ENCODE results near the gene RHEB. TPM values are rescaled to one million over a fixed set of nuclear protein-coding genes. Genes with fewer than 3 reads are reported as not detected.

The RHEB gene
- total and polyA plus RNA-seq, 2 donors (not counting 3 experiments of a cell fraction or from before 2014, with no cell fraction given): 59.4 to 108 TPM

DNA sequence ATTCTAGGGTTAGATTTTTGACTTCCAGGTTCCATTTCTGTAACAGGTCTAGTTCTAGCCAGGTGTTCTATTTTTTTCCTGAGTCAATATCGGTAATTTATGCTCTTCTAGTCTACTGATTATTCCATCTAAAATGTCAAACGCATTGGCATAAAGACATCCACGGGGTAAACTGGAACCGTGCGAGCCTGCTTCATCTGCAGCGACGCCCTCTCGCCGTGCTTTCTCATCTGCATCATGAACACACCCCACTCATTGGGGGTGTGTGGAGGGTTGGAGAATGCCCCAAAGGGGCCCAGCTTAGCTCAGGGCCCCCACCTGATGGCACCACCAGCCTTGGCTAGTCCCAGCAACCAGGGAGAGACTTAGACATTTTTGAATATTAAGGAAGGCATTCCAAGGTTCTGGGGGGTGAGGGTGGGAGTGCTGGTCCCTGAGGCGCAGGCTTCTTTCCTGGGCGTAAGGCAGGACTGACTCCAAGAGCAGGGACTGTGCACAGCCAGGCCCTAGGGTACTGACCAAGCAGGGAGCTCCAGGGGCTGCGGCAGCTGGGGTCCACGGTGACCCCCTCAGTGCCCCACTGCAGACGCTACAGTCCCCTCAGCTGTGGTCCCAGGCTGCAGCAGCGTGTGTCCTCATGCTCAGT, 66.9 kb downstream of the RHEB start:
- dilution Hi-C loops (cut with MboI; ENCODE audit: extremely low pct_ligation_motif_present, low sequenced_read_pairs): no loop called here
- Histone ChIP-seq H3K9me3 (replicated peaks; ENCODE audit: control insufficient read depth, insufficient read depth, low read length) (no peaks in the 10 kb centered on the region), H3K27ac (ENCODE audit: insufficient read depth, low read depth, low read length) (no peak overlapping the region), H3K79me2 (ENCODE audit: control insufficient read depth, insufficient read depth, low read length) (no peaks in the 10 kb centered on the region), H2AFZ (ENCODE audit: low read depth, low read length) (no peak overlapping the region), H3K36me3 (ENCODE audit: control insufficient read depth in 2 of 2, extremely low read depth in 1 of 2, insufficient read depth in 2 of 2, low read length in 2 of 2) (no peaks in the 10 kb centered on the region), H3K27me3 (ENCODE audit: control insufficient read depth in 2 of 2, insufficient read depth in 2 of 2, low read length in 2 of 2) (no peaks in the 10 kb centered on the region), H3K4me2 (ENCODE audit: insufficient read depth, low read length) (no peak overlapping the region), H3K4me1 (ENCODE audit: control insufficient read depth, extremely low read depth, insufficient read depth, low read length) (no peaks in the 10 kb centered on the region), H3K9ac (replicated peaks; ENCODE audit: extremely low read depth, insufficient read depth, low read length) (no peak overlapping the region), H3K9me1 (replicated peaks; ENCODE audit: control insufficient read depth, extremely low read depth, insufficient read depth, low read length) (no peaks in the 10 kb centered on the region), H3K4me3 (replicated peaks in 1 of 3; ENCODE audit: insufficient read depth in 1 of 3, low read depth in 1 of 3, low read length in 3 of 3) (no peak overlapping the region), H4K20me1 (replicated peaks; ENCODE audit: control insufficient read depth, extremely low read depth, insufficient read depth, low read length) (no peaks in the 10 kb centered on the region)
- no peak for FAIRE-seq
- ChIA-PET POLR2A (interaction anchor here (0.8 kb wide), 1 partner anchor 103 kb away, joined by 3 read pairs; no protein-coding TSS in a partner anchor), CTCF (interaction anchor here (1.5 to 5.3 kb wide), 2 partner anchors 8 to 84 kb away, joined by 3 to 38 read pairs; no protein-coding TSS in a partner anchor)
- no peak for DNase-seq (ENCODE audit: low read depth, low spot score)
- TF ChIP-seq GATA2 (IDR thresholded peaks at IDR 0.05; ENCODE audit: insufficient read depth, insufficient read length, low read depth, low read length) (no peak), POLR2AphosphoS5 (IDR thresholded peaks at IDR 0.05; ENCODE audit: insufficient read depth, low read depth, low read length) (no peak), CTCF (IDR thresholded peaks at IDR 0.05; ENCODE audit: extremely low read depth in 1 of 2, insufficient read depth in 1 of 2, low read depth in 1 of 2, low read length in 2 of 2) (no peak), FOS (IDR thresholded peaks at IDR 0.05; ENCODE audit: borderline replicate concordance, insufficient read depth, low read length) (no peak), JUN (IDR thresholded peaks at IDR 0.05; ENCODE audit: borderline replicate concordance, insufficient read depth, insufficient read length, low read depth) (no peak), EZH2 (IDR thresholded peaks at IDR 0.05; ENCODE audit: borderline replicate concordance, low read depth, low read length, severe bottlenecking) (no peak), POLR2A (IDR thresholded peaks at IDR 0.05; ENCODE audit: low read depth, low read length) (no peak), MYC (IDR thresholded peaks at IDR 0.05; ENCODE audit: low read depth, low read length) (no peak)
- TF ChIP-seq, protein P1, sequence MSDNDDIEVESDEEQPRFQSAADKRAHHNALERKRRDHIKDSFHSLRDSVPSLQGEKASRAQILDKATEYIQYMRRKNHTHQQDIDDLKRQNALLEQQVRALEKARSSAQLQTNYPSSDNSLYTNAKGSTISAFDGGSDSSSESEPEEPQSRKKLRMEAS (IDR thresholded peaks at IDR 0.05; ENCODE audit: insufficient read depth, insufficient read length): no peak
- BruUV-seq (replicated peaks): no TSS peak
- intact Hi-C loops (cut with micrococcal nuclease): no loop called here

Measured in endothelial cell of umbilical vein (primary cell).